Right lobe of liver (tissue), 4 donors: ENCODE measurements around the gene PELO.

Experiments
- POLR2A ChIP-seq: fragments of 450-650 bp; IDR thresholded peaks from one replicate; pipeline ENCODE4 v1.6.1; 2017; ENCODE audit warnings: antibody characterized with exemption, mild to moderate bottlenecking
- TF ChIP-seq, protein P1 (sequence below), 4 donors: fragments of 200-600 bp in 3 of 4; fragments of 450-650 bp in 1 of 4; IDR thresholded peaks; one replicate each; pipeline versions ENCODE4 v1.5.1 to v1.8.0; 2016 to 2022; ENCODE audit warnings: antibody characterized with exemption in 4 of 4, mild to moderate bottlenecking in 2 of 4
- donor health status: DM: no; HTN: no; CAD: no.
- donor health status: DM: no; HTN: no; CAD: no.
- donor health status: DM: no; HTN: yes; CAD: no.

DNA sequence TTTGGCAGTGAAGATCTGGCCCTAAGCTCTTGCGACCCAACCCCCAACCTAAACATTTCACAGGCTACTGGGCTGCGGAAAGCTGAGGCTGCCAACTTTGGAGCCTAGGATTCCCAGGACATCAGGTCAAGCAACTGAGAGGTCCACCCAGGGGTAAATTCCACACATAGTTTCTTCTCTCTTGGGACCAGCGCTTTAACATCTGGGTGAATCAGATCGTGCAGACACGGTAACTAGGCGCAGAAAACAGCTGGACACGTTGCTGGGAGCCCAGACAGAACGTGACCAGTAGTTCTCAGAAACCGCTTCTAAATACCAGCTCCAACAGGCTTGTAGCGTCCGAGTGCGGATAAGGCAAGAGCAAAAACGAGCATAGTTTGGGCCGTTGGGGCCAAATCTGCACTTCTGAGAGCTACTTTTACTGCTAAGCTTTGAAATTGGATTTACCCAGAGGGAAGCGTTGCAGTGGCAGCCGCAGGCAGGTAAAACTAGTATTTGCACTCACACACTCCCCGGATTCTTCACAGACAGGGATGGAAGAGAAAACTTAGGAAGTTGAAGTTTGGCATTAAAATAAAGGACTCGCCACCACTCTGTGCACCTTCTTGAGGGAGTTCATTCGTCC, 11.8 kb downstream of the PELO start:
- TF ChIP-seq POLR2A: no peak
- TF ChIP-seq, protein P1, sequence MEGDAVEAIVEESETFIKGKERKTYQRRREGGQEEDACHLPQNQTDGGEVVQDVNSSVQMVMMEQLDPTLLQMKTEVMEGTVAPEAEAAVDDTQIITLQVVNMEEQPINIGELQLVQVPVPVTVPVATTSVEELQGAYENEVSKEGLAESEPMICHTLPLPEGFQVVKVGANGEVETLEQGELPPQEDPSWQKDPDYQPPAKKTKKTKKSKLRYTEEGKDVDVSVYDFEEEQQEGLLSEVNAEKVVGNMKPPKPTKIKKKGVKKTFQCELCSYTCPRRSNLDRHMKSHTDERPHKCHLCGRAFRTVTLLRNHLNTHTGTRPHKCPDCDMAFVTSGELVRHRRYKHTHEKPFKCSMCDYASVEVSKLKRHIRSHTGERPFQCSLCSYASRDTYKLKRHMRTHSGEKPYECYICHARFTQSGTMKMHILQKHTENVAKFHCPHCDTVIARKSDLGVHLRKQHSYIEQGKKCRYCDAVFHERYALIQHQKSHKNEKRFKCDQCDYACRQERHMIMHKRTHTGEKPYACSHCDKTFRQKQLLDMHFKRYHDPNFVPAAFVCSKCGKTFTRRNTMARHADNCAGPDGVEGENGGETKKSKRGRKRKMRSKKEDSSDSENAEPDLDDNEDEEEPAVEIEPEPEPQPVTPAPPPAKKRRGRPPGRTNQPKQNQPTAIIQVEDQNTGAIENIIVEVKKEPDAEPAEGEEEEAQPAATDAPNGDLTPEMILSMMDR (IDR thresholded peaks at IDR 0.05): no peak
